Mesothelial cell of epicardium (in vitro differentiated cells): ENCODE data around the gene KANSL1. TPM values are rescaled to one million over a fixed set of nuclear protein-coding genes. Genes with fewer than 3 reads are reported as not detected.

Source experiments
- DNase-seq, 2 experiments: peaks; one replicate each; pipeline ENCODE4 v3.0.0; 2021; ENCODE audit warnings: low spot score in 2 of 2; ENCODE audit not compliant: unreplicated experiment in 2 of 2
- H3K27ac Mint-ChIP-seq: 2 replicates; pipeline ENCODE4 v1.8.0; 2021; ENCODE audit warnings: mixed read lengths
- H3K27me3 Mint-ChIP-seq: 2 replicates; pipeline ENCODE4 v1.8.0; 2021; ENCODE audit warnings: low read depth, mixed read lengths
- H3K36me3 Mint-ChIP-seq: 2 replicates; pipeline ENCODE4 v1.8.0; 2021; ENCODE audit warnings: mixed read lengths
- H3K4me1 Mint-ChIP-seq: 2 replicates; pipeline ENCODE4 v1.8.0; 2021; ENCODE audit warnings: mixed read lengths
- H3K4me3 Mint-ChIP-seq: 2 replicates; pipeline ENCODE4 v1.8.0; 2021; ENCODE audit warnings: mild to moderate bottlenecking, moderate library complexity, mixed read lengths
- H3K9me3 Mint-ChIP-seq: 2 replicates; pipeline ENCODE4 v1.8.0; 2021; ENCODE audit warnings: mixed read lengths
- total RNA-seq: library from RNA; stranded (reverse); gene quantifications from 3 replicates; pipeline ENCODE4 v1.2.1, GENCODE V29; 2021
- TF ChIP-seq, protein P1 (sequence below): fragments of 200-600 bp; sonication (generic); IDR thresholded peaks from one replicate; pipeline ENCODE4 v1.5.0; 2021; ENCODE audit warnings: antibody characterized with exemption; ENCODE audit not compliant: unreplicated experiment

Gene KANSL1
- total RNA-seq, 1 donor from 2014 or later = 189 TPM

DNA sequence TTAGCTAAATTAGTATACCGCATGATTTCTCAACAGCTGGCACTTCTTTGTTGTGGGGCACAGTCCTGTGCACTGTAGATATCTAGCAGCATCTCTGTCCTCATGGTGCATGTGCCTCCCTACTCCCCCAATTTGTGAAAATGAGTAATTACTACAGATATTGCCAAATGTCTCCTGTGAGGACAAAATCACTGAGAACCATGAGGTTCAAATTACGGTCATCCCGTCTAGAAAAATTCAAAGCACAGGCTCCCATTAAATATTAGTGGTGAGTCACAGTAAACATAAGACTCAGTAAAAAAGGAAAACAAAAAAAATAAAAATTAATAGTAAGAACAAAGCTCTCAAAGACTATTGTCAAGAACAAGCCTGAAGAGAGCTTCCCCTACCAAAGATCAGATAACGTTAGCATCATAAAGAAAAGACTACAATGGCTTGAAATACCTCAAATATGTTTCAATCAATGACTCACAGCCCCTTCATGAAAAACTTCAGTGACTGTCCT, 136.4 kb downstream of the KANSL1 start:
- peaks cover 3% of the 10 kb centered on the region for H3K9me3 Mint-ChIP-seq
- TF ChIP-seq, protein P1, sequence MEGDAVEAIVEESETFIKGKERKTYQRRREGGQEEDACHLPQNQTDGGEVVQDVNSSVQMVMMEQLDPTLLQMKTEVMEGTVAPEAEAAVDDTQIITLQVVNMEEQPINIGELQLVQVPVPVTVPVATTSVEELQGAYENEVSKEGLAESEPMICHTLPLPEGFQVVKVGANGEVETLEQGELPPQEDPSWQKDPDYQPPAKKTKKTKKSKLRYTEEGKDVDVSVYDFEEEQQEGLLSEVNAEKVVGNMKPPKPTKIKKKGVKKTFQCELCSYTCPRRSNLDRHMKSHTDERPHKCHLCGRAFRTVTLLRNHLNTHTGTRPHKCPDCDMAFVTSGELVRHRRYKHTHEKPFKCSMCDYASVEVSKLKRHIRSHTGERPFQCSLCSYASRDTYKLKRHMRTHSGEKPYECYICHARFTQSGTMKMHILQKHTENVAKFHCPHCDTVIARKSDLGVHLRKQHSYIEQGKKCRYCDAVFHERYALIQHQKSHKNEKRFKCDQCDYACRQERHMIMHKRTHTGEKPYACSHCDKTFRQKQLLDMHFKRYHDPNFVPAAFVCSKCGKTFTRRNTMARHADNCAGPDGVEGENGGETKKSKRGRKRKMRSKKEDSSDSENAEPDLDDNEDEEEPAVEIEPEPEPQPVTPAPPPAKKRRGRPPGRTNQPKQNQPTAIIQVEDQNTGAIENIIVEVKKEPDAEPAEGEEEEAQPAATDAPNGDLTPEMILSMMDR = no peak
- peaks cover 22% of the 10 kb centered on the region for H3K36me3 Mint-ChIP-seq
- H3K27me3 Mint-ChIP-seq = no peaks in the 10 kb centered on the region
- no peak overlapping the region for H3K4me3 Mint-ChIP-seq
- peak overlapping the region; percentile 76 for H3K27ac Mint-ChIP-seq
- no peak for DNase-seq
- H3K4me1 Mint-ChIP-seq = peaks cover 24% of the 10 kb centered on the region

DNA sequence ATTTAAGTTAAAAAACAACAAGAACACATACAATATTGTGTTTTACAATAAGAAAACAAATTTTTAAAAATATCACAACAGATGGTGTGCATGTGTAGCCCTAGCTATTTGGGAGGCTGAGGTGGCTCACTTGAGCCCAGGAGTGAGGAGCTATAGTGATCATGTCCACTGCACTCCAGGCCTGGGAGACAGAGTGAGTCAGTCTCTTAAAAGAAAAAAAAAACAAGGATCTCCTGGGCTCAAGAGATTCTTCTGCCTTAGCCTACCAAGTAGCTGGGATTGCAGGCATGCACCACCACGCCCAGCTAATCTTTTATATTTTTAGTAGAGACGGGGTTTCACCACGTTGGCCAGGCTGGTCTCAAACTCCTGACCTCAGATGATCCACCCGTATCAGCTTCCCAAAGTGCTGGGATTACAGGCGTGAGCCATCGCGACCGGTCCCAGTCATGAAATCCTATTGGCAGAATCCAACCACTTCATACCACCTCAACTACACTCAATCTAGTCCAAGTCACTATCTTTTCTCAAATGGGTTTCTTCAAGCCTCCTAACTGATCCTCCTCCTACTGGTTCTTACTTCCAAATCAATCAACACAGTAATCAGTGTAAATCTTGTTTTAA, 139.2 kb downstream of the KANSL1 start:
- DNase-seq = no peak
- no peak overlapping the region for H3K4me3 Mint-ChIP-seq

DNA sequence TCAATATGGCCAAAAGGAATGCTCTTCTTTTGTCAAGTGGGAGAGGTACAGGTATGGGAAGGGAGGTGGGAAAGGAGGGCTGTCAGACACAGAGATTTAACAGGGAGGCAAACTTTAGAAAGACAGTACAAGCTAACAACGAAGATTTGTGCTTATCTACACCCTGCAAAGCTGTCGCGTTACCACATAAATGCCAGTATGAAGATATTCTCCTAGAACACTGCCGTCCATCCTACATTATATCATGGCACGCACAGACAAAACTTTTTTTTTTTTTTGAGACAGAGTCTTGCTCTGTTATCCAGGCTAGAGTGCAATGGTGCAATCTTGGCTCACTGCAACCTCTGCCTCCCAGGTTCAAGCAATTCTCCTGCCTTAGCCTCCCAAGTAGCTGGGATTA, 143.6 kb downstream of the KANSL1 start:
- Mint-ChIP-seq H3K4me1 (peaks cover 21% of the 10 kb centered on the region), H3K9me3 (peaks cover 3% of the 10 kb centered on the region), H3K4me3 (no peak overlapping the region), H3K36me3 (peaks cover 45% of the 10 kb centered on the region), H3K27ac (peak overlapping the region; percentile 59), H3K27me3 (no peaks in the 10 kb centered on the region)
- TF ChIP-seq, protein P1 = no peak
- DNase-seq = no peak

More for the DNA sequence above, 139.2 kb downstream of the KANSL1 start:
- TF ChIP-seq, protein P1 = no peak
- H3K9me3 Mint-ChIP-seq = peaks cover 3% of the 10 kb centered on the region
- H3K4me1 Mint-ChIP-seq = peaks cover 26% of the 10 kb centered on the region
- peaks cover 39% of the 10 kb centered on the region for H3K36me3 Mint-ChIP-seq
- no peak overlapping the region for H3K27ac Mint-ChIP-seq
- H3K27me3 Mint-ChIP-seq = no peaks in the 10 kb centered on the region

DNA sequence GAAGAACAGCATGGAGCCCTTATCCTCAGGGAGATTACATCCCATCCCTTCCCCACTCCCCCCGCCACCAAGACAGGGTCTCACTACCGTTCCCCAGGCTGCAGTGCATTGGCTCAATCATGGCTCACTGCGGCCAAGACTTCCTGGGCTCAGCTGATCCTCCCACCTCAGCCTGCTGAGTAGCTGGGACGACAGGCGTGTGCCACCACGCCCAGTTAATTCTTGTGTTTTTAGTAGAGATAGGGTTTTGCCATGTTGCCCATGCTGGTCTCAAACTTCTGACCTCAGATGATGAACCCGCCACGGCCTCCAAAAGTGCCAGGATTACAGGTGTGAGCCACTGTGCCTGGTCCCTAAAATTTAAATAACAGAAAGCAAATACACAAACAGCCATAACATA, 145.4 kb downstream of the KANSL1 start:
- TF ChIP-seq, protein P1 = no peak
- no peak for DNase-seq
- peaks cover 34% of the 10 kb centered on the region for H3K4me1 Mint-ChIP-seq
- H3K27me3 Mint-ChIP-seq = no peaks in the 10 kb centered on the region
- H3K27ac Mint-ChIP-seq = no peak overlapping the region
- no peak overlapping the region for H3K4me3 Mint-ChIP-seq
- peaks cover 34% of the 10 kb centered on the region for H3K36me3 Mint-ChIP-seq
- H3K9me3 Mint-ChIP-seq = no peaks in the 10 kb centered on the region

DNA sequence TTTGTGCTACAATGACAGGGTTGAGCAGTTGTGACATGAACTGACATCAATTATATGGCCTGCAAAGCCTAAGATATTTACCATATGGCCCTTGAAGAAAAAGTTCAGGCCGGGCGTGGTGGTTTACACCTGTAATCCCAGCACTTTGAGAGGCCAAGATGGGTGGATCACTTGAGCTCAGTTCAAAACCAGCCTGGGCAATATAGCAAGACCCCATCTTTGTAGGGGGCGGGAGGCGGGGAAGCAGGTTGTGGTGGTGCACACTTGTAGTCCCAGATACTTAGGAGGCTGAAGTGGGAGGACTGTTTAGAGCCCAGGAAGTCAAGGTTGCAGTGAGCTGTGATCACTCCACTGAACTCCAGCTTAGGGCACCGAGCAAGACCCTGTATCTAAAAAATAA, 145.8 kb downstream of the KANSL1 start:
- Mint-ChIP-seq H3K9me3 (no peaks in the 10 kb centered on the region), H3K27me3 (no peaks in the 10 kb centered on the region), H3K36me3 (peaks cover 34% of the 10 kb centered on the region), H3K4me3 (no peak overlapping the region), H3K27ac (no peak overlapping the region), H3K4me1 (peaks cover 34% of the 10 kb centered on the region)
- DNase-seq = no peak
- TF ChIP-seq, protein P1 = no peak

DNA sequence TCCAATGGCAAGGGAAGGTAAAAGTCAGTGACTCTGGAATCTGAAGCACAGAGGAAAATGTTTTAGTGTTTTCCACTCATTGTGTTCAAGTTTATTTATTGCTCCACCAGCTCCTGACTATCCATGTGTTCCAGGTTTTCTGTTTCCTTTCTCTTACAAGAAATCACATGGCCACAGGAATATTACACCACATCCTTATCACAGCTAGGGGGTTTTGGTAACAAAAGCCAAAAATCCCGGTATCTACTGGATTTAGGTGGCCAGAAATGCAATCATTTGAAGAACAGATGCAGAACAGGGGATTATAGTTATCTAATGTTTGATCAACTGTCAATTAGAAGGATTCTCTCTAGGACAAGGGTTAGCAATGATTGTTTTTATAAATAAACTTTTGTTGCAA, 146.3 kb downstream of the KANSL1 start:
- no peaks in the 10 kb centered on the region for H3K9me3 Mint-ChIP-seq
- H3K27me3 Mint-ChIP-seq = no peaks in the 10 kb centered on the region
- H3K27ac Mint-ChIP-seq = no peak overlapping the region
- TF ChIP-seq, protein P1 = no peak
- no peak for DNase-seq
- H3K36me3 Mint-ChIP-seq = peaks cover 31% of the 10 kb centered on the region
- no peak overlapping the region for H3K4me3 Mint-ChIP-seq
- peaks cover 33% of the 10 kb centered on the region for H3K4me1 Mint-ChIP-seq
